HG03565 (cell line): ENCODE data around the gene PIEZO2.
"Not testable (repeated sequence)": the region's sequence is repeated elsewhere in the genome, so short reads cannot be mapped to it uniquely, and the experiment has no call there.

ENCODE experiments used
- ATAC-seq: cut with Tn5 transposase; IDR thresholded peaks from one replicate; pipeline ENCODE4 v1.9.1; 2021; ENCODE audit warnings: mild to moderate bottlenecking, moderate library complexity; ENCODE audit not compliant: unreplicated experiment

PIEZO2 gene

DNA sequence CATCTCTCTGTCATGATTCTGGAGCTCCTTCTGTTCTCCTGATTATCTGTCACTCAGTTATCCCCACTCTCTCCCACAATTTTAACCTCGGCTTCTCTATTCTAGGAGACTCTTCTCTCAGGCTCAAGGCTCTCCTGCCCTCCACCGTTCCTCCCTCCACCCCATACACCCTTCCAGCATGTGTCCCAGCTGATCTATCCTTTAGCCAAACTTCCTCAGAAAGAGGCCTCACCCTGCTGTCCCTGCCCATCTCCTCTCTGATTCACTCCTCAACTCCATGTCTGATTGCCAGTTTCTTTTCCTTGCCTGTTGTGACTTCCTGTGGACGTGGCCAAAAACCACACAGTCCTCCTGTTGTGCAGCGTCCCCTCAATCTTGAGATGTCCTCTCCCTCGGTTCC, 505.4 kb downstream of the PIEZO2 start:
- not testable (repeated sequence) for ATAC-seq

DNA sequence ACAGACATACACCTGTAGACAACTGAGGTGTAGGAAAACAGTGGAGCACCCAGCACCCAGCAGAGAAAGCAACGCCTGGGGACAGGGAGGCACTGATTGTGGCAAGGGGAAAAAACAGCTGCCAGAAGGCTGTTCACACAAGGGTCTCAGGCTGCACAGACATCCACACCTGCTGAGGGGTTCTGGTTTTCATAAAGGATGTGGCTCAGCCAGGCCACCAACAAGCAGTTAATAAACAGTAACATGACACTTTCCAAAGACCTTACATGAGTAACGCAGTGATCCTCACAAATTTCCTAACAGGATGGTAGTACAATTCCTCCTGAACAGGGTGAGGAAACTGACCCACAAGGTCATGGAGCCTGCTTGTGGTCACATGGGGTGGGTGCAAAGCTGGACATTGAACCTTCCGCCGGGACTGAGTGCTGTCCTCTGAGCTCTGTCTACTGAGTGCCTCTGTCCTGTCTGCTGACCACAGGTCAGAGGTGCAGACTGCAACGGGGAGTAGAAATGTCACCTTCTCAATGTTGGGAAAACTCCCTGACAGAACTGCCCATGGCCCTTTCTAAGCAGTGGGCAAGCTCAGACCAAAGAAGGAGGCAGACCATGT, 506.3 kb downstream of the PIEZO2 start:
- ATAC-seq, result not testable (repeated sequence)

DNA sequence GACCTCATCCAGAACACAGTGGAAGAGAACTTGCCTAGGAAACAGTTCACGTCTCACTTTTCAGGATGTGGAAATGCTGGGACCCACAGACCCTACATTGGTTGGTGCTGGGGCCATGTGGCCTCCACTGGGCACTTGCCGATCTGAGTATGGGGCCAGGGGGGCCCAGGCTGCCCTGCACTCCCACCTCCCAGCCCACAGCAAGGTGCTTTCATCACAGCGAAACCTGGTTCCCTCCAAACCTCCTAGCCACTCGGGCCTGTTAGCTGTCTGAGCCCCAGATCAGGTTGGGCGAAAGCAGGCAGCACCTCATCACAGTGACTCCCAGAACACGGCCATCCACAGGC, 510.9 kb downstream of the PIEZO2 start:
- not testable (repeated sequence) for ATAC-seq

DNA sequence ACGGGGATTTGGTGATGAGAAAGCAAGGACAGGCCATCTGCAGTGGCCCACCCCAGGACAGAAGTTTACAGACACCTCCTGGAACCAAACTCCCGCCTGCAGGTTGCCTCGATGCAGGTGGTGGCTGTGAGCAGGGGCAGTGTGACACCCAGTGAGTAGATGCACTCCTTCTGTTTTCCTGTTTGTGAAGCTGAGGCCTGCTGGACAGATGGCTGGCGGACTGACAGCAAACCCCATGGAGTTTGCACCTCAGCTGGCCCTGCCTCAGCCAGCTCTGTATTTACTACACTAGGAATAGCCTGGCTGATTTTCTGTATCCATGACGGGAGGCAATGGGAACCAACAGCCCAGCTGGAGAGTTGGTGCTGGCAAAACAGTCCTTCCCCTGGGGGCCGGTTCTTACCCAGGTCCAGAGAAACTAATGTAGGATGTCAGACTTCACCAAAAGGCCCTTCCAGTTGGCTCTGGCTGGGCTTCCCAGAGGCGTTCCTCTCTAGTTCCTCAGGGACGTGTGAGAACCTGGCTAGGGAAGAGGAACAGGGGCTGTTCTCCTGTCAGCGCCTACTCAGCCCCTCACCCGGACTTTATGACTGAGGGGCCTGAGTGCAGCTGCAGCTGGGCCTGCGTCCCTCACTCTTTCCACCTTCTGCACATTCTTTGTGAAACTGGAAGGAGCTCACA, 511.4 kb downstream of the PIEZO2 start:
- ATAC-seq, result not testable (repeated sequence)

DNA sequence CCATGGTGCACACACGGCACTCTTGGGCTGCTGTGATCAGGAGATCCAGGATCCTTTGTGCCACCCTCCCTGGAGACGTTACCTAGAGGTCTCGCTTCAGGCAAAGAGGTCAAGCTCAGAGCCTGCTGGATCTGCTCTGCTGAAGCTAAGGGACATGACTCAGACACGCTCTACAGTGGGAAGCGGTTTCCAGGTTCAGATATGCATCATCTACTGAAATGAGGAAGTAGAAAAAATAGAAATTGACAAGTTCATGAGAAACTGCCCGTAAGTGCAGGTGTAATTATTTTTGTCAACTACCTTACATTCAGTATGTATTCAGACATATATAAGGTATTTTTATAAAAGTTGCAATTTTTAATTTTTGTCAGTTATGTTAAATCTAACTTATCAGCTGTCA, 520.3 kb downstream of the PIEZO2 start:
- peak; percentile 100 for ATAC-seq

DNA sequence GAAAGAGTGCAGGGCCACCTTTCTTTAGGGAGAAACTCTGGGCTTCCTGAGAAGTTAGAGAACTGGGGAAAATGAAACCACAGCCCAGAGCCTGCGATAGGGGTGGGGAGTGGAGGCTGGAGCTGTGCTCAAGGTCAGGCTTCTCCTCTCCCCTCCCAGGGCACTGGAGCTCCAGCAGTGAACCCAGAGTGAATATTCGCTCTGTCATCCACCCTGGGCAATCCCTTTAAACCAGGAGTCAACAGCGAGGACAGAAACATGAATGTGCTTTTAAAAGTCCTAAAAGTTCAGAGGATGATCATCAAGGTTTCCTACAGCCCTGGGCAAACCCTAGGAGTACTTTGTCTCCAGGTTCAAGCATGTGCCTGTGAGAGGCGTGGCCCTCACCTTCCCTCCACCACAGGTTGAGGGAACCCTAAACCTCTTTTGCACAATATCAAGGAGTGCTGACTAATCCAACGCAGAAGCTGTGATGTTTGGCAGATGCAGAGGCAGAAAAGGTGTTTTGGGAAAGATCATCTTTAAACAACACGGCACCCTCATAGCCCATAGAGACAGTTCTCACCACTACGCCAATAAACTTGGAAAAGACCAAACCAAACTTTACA, 522.7 kb downstream of the PIEZO2 start:
- not testable (repeated sequence) for ATAC-seq

DNA sequence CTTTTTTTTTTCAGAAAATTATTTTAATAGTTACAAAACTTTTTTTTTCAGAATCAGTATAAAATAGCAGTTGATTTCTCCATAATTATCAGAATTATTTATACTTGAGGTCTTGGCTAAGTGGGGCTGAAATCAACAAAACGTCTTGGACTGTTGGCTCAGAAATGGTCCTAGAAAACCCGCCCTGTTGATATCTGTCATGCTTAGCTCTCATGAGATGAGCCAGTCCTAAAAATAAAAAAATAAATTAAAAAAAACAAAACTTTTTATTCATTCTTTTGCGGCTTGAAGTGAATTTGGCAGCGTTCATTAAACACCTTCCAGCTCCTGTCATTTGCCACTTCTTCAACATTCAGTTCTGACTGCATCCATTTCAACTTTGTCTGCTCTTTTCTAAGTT, 525.8 kb downstream of the PIEZO2 start:
- ATAC-seq, result not testable (repeated sequence)

DNA sequence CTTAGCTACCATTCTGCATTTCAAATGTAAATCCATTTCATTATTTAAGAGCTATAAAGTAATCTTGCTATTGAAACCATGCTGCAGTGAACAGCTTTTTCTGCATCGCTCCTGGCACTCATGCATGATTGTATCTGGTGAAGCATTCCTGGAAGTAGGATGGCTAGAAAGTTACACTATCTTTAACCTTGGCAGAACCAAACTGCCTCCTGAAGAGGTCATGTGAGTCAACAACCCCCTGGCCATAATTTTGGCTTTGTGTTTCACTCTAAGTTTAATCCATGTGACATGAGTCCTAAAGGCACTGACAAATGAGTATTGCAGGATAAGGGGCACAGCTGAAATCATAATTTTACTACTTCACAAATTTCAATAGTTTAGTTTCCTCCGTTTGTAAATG, 526.4 kb downstream of the PIEZO2 start:
- ATAC-seq, result not testable (repeated sequence)

DNA sequence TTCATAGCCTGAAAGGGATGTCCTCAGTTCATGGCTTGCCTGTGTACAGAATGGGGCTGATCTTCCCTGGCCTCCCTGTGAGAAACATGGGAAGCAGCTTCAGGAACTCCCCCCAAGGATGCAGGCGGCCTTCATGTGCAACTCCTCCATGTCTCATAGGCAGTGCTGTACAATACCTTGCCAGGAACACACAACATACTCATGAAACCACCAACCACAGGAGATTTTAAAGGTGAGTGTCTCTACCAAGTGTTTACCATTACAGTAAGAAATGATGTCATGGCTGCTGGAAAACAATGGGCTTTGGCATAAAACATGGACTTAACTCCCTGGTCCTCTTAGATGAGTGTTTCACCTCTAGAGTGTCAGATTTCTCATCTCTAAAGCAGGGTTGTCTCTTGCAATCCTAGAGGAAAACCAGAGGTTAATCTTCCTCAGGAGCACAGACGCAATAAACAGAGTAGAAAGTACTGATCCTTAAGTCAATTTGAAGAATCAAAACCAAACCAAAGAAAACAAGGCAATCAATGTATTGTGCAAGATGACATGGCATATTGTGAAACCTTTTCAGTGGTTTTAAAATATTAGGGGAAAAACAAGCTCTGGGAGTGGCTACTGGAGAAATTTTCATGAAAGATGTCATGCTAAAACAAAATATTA, 528.6 kb downstream of the PIEZO2 start:
- ATAC-seq, result not testable (repeated sequence)
